ENCODE data around the gene SLC40A1.
A peak's percentile ranks its signal among the peaks of the same experiment; 100 is the strongest.

SLC40A1 gene

GRCh38 chr2:189577121-189577520 lies 3.5 kb downstream of the SLC40A1 start:
- Histone ChIP-seq H3K9me3 (ENCODE audit: insufficient read depth, low read depth, low read length) (no peaks in the 10 kb centered on the region), H3K4me1 (ENCODE audit: control insufficient read depth in 1 of 2, insufficient read depth in 2 of 2, low read length in 2 of 2) (peaks cover 11 to 13% of the 10 kb centered on the region in 2 experiments), H3K18ac (ENCODE audit: low read length) (no peak overlapping the region), H3K79me1 (ENCODE audit: low read length) (peaks cover 14% of the 10 kb centered on the region), H2AK5ac (ENCODE audit: low read length) (no peak overlapping the region), H3K4me3 (ENCODE audit: low read depth, low read length) (no peak overlapping the region), H3K27me3 (ENCODE audit: insufficient read depth, low read length) (no peaks in the 10 kb centered on the region), H2AFZ (ENCODE audit: insufficient read depth, low read length, poor library complexity) (no peak overlapping the region), H3K79me2 (ENCODE audit: control insufficient read depth, insufficient read depth, low read length, poor library complexity) (peaks cover 9% of the 10 kb centered on the region), H3K9ac (ENCODE audit: low read length) (no peak overlapping the region), H3K14ac (ENCODE audit: low read length) (no peak overlapping the region), H3K36me3 (ENCODE audit: control insufficient read depth in 1 of 2, insufficient read depth in 2 of 2, low read length in 2 of 2) (peaks cover 2% of the 10 kb centered on the region in 2 experiments), H2BK5ac (ENCODE audit: low read depth, low read length, poor library complexity) (no peak overlapping the region), H3K27ac (ENCODE audit: low read depth, low read length) (no peak overlapping the region), H3K23ac (ENCODE audit: low read length) (no peak overlapping the region), H3K4me2 (ENCODE audit: low read length) (no peak overlapping the region), H3K4ac (ENCODE audit: low read depth, low read length) (no peak overlapping the region), H4K91ac (ENCODE audit: low read depth, low read length) (no peak overlapping the region), H4K12ac (ENCODE audit: low read depth, low read length) (no peak overlapping the region), H2BK12ac (ENCODE audit: low read length) (no peak overlapping the region), H2BK120ac (ENCODE audit: insufficient read depth, low read length, poor library complexity) (no peak overlapping the region), H4K8ac (ENCODE audit: low read depth, low read length) (no peak overlapping the region)
- WGBS (ENCODE audit: extremely low coverage, insufficient coverage, insufficient read length), result no CpG with 5 or more reads among the region's 5 CpGs
- no peak for DNase-seq

- Histone ChIP-seq H3K9me3 (ENCODE audit: insufficient read depth, low read depth, low read length) (no peaks in the 10 kb centered on the region), H2BK12ac (ENCODE audit: low read length) (no peak overlapping the region), H3K36me3 (ENCODE audit: control insufficient read depth in 1 of 2, insufficient read depth in 2 of 2, low read length in 2 of 2) (peaks cover 2% of the 10 kb centered on the region in 2 experiments), H4K8ac (ENCODE audit: low read depth, low read length) (no peak overlapping the region), H3K4me1 (ENCODE audit: control insufficient read depth in 1 of 2, insufficient read depth in 2 of 2, low read length in 2 of 2) (peaks cover 5 to 8% of the 10 kb centered on the region in 2 experiments), H3K4me3 (ENCODE audit: low read depth, low read length) (no peak overlapping the region), H2BK5ac (ENCODE audit: low read depth, low read length, poor library complexity) (no peak overlapping the region), H3K79me1 (ENCODE audit: low read length) (peaks cover 14% of the 10 kb centered on the region), H2AFZ (ENCODE audit: insufficient read depth, low read length, poor library complexity) (no peak overlapping the region), H3K27me3 (ENCODE audit: insufficient read depth, low read length) (no peaks in the 10 kb centered on the region), H2BK120ac (ENCODE audit: insufficient read depth, low read length, poor library complexity) (no peak overlapping the region), H3K79me2 (ENCODE audit: control insufficient read depth, insufficient read depth, low read length, poor library complexity) (peaks cover 9% of the 10 kb centered on the region), H3K4ac (ENCODE audit: low read depth, low read length) (no peak overlapping the region), H2AK5ac (ENCODE audit: low read length) (no peak overlapping the region), H3K4me2 (ENCODE audit: low read length) (no peak overlapping the region), H3K14ac (ENCODE audit: low read length) (no peak overlapping the region), H3K9ac (ENCODE audit: low read length) (no peak overlapping the region), H3K27ac (ENCODE audit: low read depth, low read length) (no peak overlapping the region), H4K12ac (ENCODE audit: low read depth, low read length) (no peak overlapping the region), H3K18ac (ENCODE audit: low read length) (no peak overlapping the region), H3K23ac (ENCODE audit: low read length) (no peak overlapping the region), H4K91ac (ENCODE audit: low read depth, low read length) (no peak overlapping the region)
- WGBS (ENCODE audit: extremely low coverage, insufficient coverage, insufficient read length), result no CpG with 5 or more reads among the region's 1 CpG
- DNase-seq, result no peak
These were observed 4.2 kb downstream of the SLC40A1 start for GRCh38 chr2:189576396-189576795.

GRCh38 chr2:189574793-189575475 lies 5.7 kb downstream of the SLC40A1 start:
- Histone ChIP-seq H4K8ac (ENCODE audit: low read depth, low read length) (no peak overlapping the region), H3K18ac (ENCODE audit: low read length) (no peak overlapping the region), H3K9ac (ENCODE audit: low read length) (no peak overlapping the region), H3K79me2 (ENCODE audit: control insufficient read depth, insufficient read depth, low read length, poor library complexity) (peaks cover under 1% of the 10 kb centered on the region), H3K4me3 (ENCODE audit: low read depth, low read length) (no peak overlapping the region), H2BK120ac (ENCODE audit: insufficient read depth, low read length, poor library complexity) (no peak overlapping the region), H3K14ac (ENCODE audit: low read length) (no peak overlapping the region), H3K9me3 (ENCODE audit: insufficient read depth, low read depth, low read length) (no peaks in the 10 kb centered on the region), H3K36me3 (ENCODE audit: control insufficient read depth in 1 of 2, insufficient read depth in 2 of 2, low read length in 2 of 2) (peaks cover 2% of the 10 kb centered on the region in 2 experiments), H3K27ac (ENCODE audit: low read depth, low read length) (no peak overlapping the region), H3K79me1 (ENCODE audit: low read length) (peaks cover under 1% of the 10 kb centered on the region), H3K23ac (ENCODE audit: low read length) (no peak overlapping the region), H4K91ac (ENCODE audit: low read depth, low read length) (no peak overlapping the region), H3K27me3 (ENCODE audit: insufficient read depth, low read length) (no peaks in the 10 kb centered on the region), H2AK5ac (ENCODE audit: low read length) (no peak overlapping the region), H2AFZ (ENCODE audit: insufficient read depth, low read length, poor library complexity) (no peak overlapping the region), H2BK5ac (ENCODE audit: low read depth, low read length, poor library complexity) (no peak overlapping the region), H4K12ac (ENCODE audit: low read depth, low read length) (no peak overlapping the region), H3K4me1 (ENCODE audit: control insufficient read depth in 1 of 2, insufficient read depth in 2 of 2, low read length in 2 of 2) (peaks cover 2 to 6% of the 10 kb centered on the region in 2 experiments), H3K4me2 (ENCODE audit: low read length) (no peak overlapping the region), H2BK12ac (ENCODE audit: low read length) (no peak overlapping the region), H3K4ac (ENCODE audit: low read depth, low read length) (no peak overlapping the region)
- DNase-seq, result no peak
- no CpG with 5 or more reads among the region's 5 CpGs for WGBS (ENCODE audit: extremely low coverage, insufficient coverage, insufficient read length)

- no peak overlapping the region for H4K12ac ChIP-seq (ENCODE audit: low read depth, low read length)
These were observed 10.0 kb downstream of the SLC40A1 start for GRCh38 chr2:189570570-189571031.

More at GRCh38 chr2:189570570-189571031, 10.0 kb downstream of the SLC40A1 start:
- Histone ChIP-seq H2BK120ac (ENCODE audit: insufficient read depth, low read length, poor library complexity) (no peak overlapping the region), H3K18ac (ENCODE audit: low read length) (no peak overlapping the region), H3K14ac (ENCODE audit: low read length) (no peak overlapping the region), H3K27me3 (ENCODE audit: insufficient read depth, low read length) (no peaks in the 10 kb centered on the region), H2BK5ac (ENCODE audit: low read depth, low read length, poor library complexity) (no peak overlapping the region), H3K4me3 (ENCODE audit: low read depth, low read length) (no peak overlapping the region), H3K9ac (ENCODE audit: low read length) (no peak overlapping the region), H3K4ac (ENCODE audit: low read depth, low read length) (no peak overlapping the region), H3K36me3 (ENCODE audit: control insufficient read depth in 1 of 2, insufficient read depth in 2 of 2, low read length in 2 of 2) (peaks cover 2% of the 10 kb centered on the region in 2 experiments), H3K23ac (ENCODE audit: low read length) (no peak overlapping the region), H2BK12ac (ENCODE audit: low read length) (no peak overlapping the region), H2AFZ (ENCODE audit: insufficient read depth, low read length, poor library complexity) (no peak overlapping the region), H2AK5ac (ENCODE audit: low read length) (no peak overlapping the region), H3K27ac (ENCODE audit: low read depth, low read length) (no peak overlapping the region), H3K79me2 (ENCODE audit: control insufficient read depth, insufficient read depth, low read length, poor library complexity) (no peaks in the 10 kb centered on the region), H3K4me1 (ENCODE audit: control insufficient read depth in 1 of 2, insufficient read depth in 2 of 2, low read length in 2 of 2) (peaks cover 0 to 5% of the 10 kb centered on the region in 2 experiments), H4K8ac (ENCODE audit: low read depth, low read length) (no peak overlapping the region), H3K9me3 (ENCODE audit: insufficient read depth, low read depth, low read length) (no peaks in the 10 kb centered on the region), H3K79me1 (ENCODE audit: low read length) (no peaks in the 10 kb centered on the region), H3K4me2 (ENCODE audit: low read length) (no peak overlapping the region), H4K91ac (ENCODE audit: low read depth, low read length) (no peak overlapping the region)
- peak in 1 of 2 donors; percentile 35 for DNase-seq
- no CpG with 5 or more reads among the region's 1 CpG for WGBS (ENCODE audit: extremely low coverage, insufficient coverage, insufficient read length)

Measured in trophoblast cell (in vitro differentiated cells and primary cell).